ENCODE measurements around the gene ETFA.
A peak's percentile ranks its signal among the peaks of the same experiment; 100 is the strongest.

ETFA gene

GRCh38 chr15:76178296-76179000 is 132.8 kb downstream of the ETFA start:
- Histone ChIP-seq H3K27ac (ENCODE audit: low read depth, low read length) (no peak overlapping the region), H3K36me3 (ENCODE audit: control insufficient read depth in 1 of 2, insufficient read depth in 2 of 2, low read length in 2 of 2) (no peaks in the 10 kb centered on the region), H3K9me3 (ENCODE audit: control insufficient read depth in 1 of 2, low read length in 2 of 2) (no peaks in the 10 kb centered on the region), H3K4me1 (ENCODE audit: control insufficient read depth in 1 of 2, insufficient read depth in 2 of 2, low read length in 2 of 2) (no peaks in the 10 kb centered on the region), H3K4me3 (ENCODE audit: low read depth in 1 of 2, low read length in 2 of 2) (no peak overlapping the region), H3K27me3 (ENCODE audit: control insufficient read depth in 1 of 2, insufficient read depth in 2 of 2, low read length in 2 of 2) (peaks cover 15 to 24% of the 10 kb centered on the region in 2 donors), H3K9ac (ENCODE audit: low read depth in 1 of 2, low read length in 2 of 2) (no peak overlapping the region)

GRCh38 chr15:76177491-76178040 is 133.7 kb downstream of the ETFA start:
- H3K27me3 ChIP-seq (ENCODE audit: control insufficient read depth in 1 of 2, insufficient read depth in 2 of 2, low read length in 2 of 2) = peaks cover 14 to 24% of the 10 kb centered on the region in 2 donors
- no peak overlapping the region for H3K9ac ChIP-seq (ENCODE audit: low read depth in 1 of 2, low read length in 2 of 2)

GRCh38 chr15:76176487-76177085 is 134.7 kb downstream of the ETFA start:
- no peaks in the 10 kb centered on the region for H3K36me3 ChIP-seq (ENCODE audit: control insufficient read depth in 1 of 2, insufficient read depth in 2 of 2, low read length in 2 of 2)
- no peaks in the 10 kb centered on the region for H3K4me1 ChIP-seq (ENCODE audit: control insufficient read depth in 1 of 2, insufficient read depth in 2 of 2, low read length in 2 of 2)
- peaks cover 14 to 24% of the 10 kb centered on the region in 2 donors for H3K27me3 ChIP-seq (ENCODE audit: control insufficient read depth in 1 of 2, insufficient read depth in 2 of 2, low read length in 2 of 2)
- H3K9ac ChIP-seq (ENCODE audit: low read depth in 1 of 2, low read length in 2 of 2) = no peak overlapping the region
- H3K9me3 ChIP-seq (ENCODE audit: control insufficient read depth in 1 of 2, low read length in 2 of 2) = no peaks in the 10 kb centered on the region
- H3K4me3 ChIP-seq (ENCODE audit: low read depth in 1 of 2, low read length in 2 of 2) = no peak overlapping the region
- H3K27ac ChIP-seq (ENCODE audit: low read depth, low read length) = no peak overlapping the region

More at GRCh38 chr15:76177491-76178040, 133.7 kb downstream of the ETFA start:
- no peak overlapping the region for H3K27ac ChIP-seq (ENCODE audit: low read depth, low read length)
- no peaks in the 10 kb centered on the region for H3K36me3 ChIP-seq (ENCODE audit: control insufficient read depth in 1 of 2, insufficient read depth in 2 of 2, low read length in 2 of 2)
- H3K9me3 ChIP-seq (ENCODE audit: control insufficient read depth in 1 of 2, low read length in 2 of 2) = no peaks in the 10 kb centered on the region
- no peaks in the 10 kb centered on the region for H3K4me1 ChIP-seq (ENCODE audit: control insufficient read depth in 1 of 2, insufficient read depth in 2 of 2, low read length in 2 of 2)
- H3K4me3 ChIP-seq (ENCODE audit: low read depth in 1 of 2, low read length in 2 of 2) = no peak overlapping the region

- Histone ChIP-seq H3K27ac (ENCODE audit: low read depth, low read length) (no peak overlapping the region), H3K27me3 (ENCODE audit: control insufficient read depth in 1 of 2, insufficient read depth in 2 of 2, low read length in 2 of 2) (peaks cover 14 to 21% of the 10 kb centered on the region in 2 donors)
Observed at GRCh38 chr15:76176059-76176458, 135.2 kb downstream of the ETFA start.

GRCh38 chr15:76175442-76175841 is 135.8 kb downstream of the ETFA start:
- H3K4me3 ChIP-seq (ENCODE audit: low read depth in 1 of 2, low read length in 2 of 2) = no peak overlapping the region
- H3K4me1 ChIP-seq (ENCODE audit: control insufficient read depth in 1 of 2, insufficient read depth in 2 of 2, low read length in 2 of 2) = no peaks in the 10 kb centered on the region
- H3K27me3 ChIP-seq (ENCODE audit: control insufficient read depth in 1 of 2, insufficient read depth in 2 of 2, low read length in 2 of 2) = peaks cover 14 to 18% of the 10 kb centered on the region in 2 donors
- H3K9me3 ChIP-seq (ENCODE audit: control insufficient read depth in 1 of 2, low read length in 2 of 2) = no peaks in the 10 kb centered on the region
- no peak overlapping the region for H3K9ac ChIP-seq (ENCODE audit: low read depth in 1 of 2, low read length in 2 of 2)
- no peaks in the 10 kb centered on the region for H3K36me3 ChIP-seq (ENCODE audit: control insufficient read depth in 1 of 2, insufficient read depth in 2 of 2, low read length in 2 of 2)
- H3K27ac ChIP-seq (ENCODE audit: low read depth, low read length) = no peak overlapping the region

More at GRCh38 chr15:76176059-76176458, 135.2 kb downstream of the ETFA start:
- Histone ChIP-seq H3K9ac (ENCODE audit: low read depth in 1 of 2, low read length in 2 of 2) (no peak overlapping the region), H3K9me3 (ENCODE audit: control insufficient read depth in 1 of 2, low read length in 2 of 2) (no peaks in the 10 kb centered on the region), H3K36me3 (ENCODE audit: control insufficient read depth in 1 of 2, insufficient read depth in 2 of 2, low read length in 2 of 2) (no peaks in the 10 kb centered on the region), H3K4me1 (ENCODE audit: control insufficient read depth in 1 of 2, insufficient read depth in 2 of 2, low read length in 2 of 2) (no peaks in the 10 kb centered on the region), H3K4me3 (ENCODE audit: low read depth in 1 of 2, low read length in 2 of 2) (no peak overlapping the region)

GRCh38 chr15:76174654-76175053 is 136.6 kb downstream of the ETFA start:
- H3K4me1 ChIP-seq (ENCODE audit: control insufficient read depth in 1 of 2, insufficient read depth in 2 of 2, low read length in 2 of 2) = no peaks in the 10 kb centered on the region
- peaks cover 14 to 18% of the 10 kb centered on the region in 2 donors for H3K27me3 ChIP-seq (ENCODE audit: control insufficient read depth in 1 of 2, insufficient read depth in 2 of 2, low read length in 2 of 2)

GRCh38 chr15:76173317-76173834 is 137.9 kb downstream of the ETFA start:
- H3K9ac ChIP-seq (ENCODE audit: low read depth in 1 of 2, low read length in 2 of 2) = no peak overlapping the region
- H3K9me3 ChIP-seq (ENCODE audit: control insufficient read depth in 1 of 2, low read length in 2 of 2) = no peaks in the 10 kb centered on the region
- no peaks in the 10 kb centered on the region for H3K4me1 ChIP-seq (ENCODE audit: control insufficient read depth in 1 of 2, insufficient read depth in 2 of 2, low read length in 2 of 2)
- no peak overlapping the region for H3K4me3 ChIP-seq (ENCODE audit: low read depth in 1 of 2, low read length in 2 of 2)
- H3K27me3 ChIP-seq (ENCODE audit: control insufficient read depth in 1 of 2, insufficient read depth in 2 of 2, low read length in 2 of 2) = peaks cover 6 to 15% of the 10 kb centered on the region in 2 donors
- H3K27ac ChIP-seq (ENCODE audit: low read depth, low read length) = no peak overlapping the region
- no peaks in the 10 kb centered on the region for H3K36me3 ChIP-seq (ENCODE audit: control insufficient read depth in 1 of 2, insufficient read depth in 2 of 2, low read length in 2 of 2)

More at GRCh38 chr15:76174654-76175053, 136.6 kb downstream of the ETFA start:
- no peak overlapping the region for H3K9ac ChIP-seq (ENCODE audit: low read depth in 1 of 2, low read length in 2 of 2)
- H3K36me3 ChIP-seq (ENCODE audit: control insufficient read depth in 1 of 2, insufficient read depth in 2 of 2, low read length in 2 of 2) = no peaks in the 10 kb centered on the region
- no peak overlapping the region for H3K4me3 ChIP-seq (ENCODE audit: low read depth in 1 of 2, low read length in 2 of 2)
- no peaks in the 10 kb centered on the region for H3K9me3 ChIP-seq (ENCODE audit: control insufficient read depth in 1 of 2, low read length in 2 of 2)
- H3K27ac ChIP-seq (ENCODE audit: low read depth, low read length) = no peak overlapping the region

- Histone ChIP-seq H3K4me1 (ENCODE audit: control insufficient read depth in 1 of 2, insufficient read depth in 2 of 2, low read length in 2 of 2) (no peaks in the 10 kb centered on the region), H3K36me3 (ENCODE audit: control insufficient read depth in 1 of 2, insufficient read depth in 2 of 2, low read length in 2 of 2) (no peaks in the 10 kb centered on the region), H3K9ac (ENCODE audit: low read depth in 1 of 2, low read length in 2 of 2) (no peak overlapping the region), H3K9me3 (ENCODE audit: control insufficient read depth in 1 of 2, low read length in 2 of 2) (no peaks in the 10 kb centered on the region), H3K27me3 (ENCODE audit: control insufficient read depth in 1 of 2, insufficient read depth in 2 of 2, low read length in 2 of 2) (peaks cover under 1 to 11% of the 10 kb centered on the region in 2 donors), H3K27ac (ENCODE audit: low read depth, low read length) (no peak overlapping the region), H3K4me3 (ENCODE audit: low read depth in 1 of 2, low read length in 2 of 2) (no peak overlapping the region)
Observed at GRCh38 chr15:76172782-76173181, 138.5 kb downstream of the ETFA start.

GRCh38 chr15:76169911-76170800 is 141.1 kb downstream of the ETFA start:
- H3K27ac ChIP-seq (ENCODE audit: low read depth, low read length) = peak overlapping the region; percentile 10

More at GRCh38 chr15:76169911-76170800, 141.1 kb downstream of the ETFA start:
- Histone ChIP-seq H3K27me3 (ENCODE audit: control insufficient read depth in 1 of 2, insufficient read depth in 2 of 2, low read length in 2 of 2) (no peaks in the 10 kb centered on the region), H3K9me3 (ENCODE audit: control insufficient read depth in 1 of 2, low read length in 2 of 2) (no peaks in the 10 kb centered on the region), H3K36me3 (ENCODE audit: control insufficient read depth in 1 of 2, insufficient read depth in 2 of 2, low read length in 2 of 2) (no peaks in the 10 kb centered on the region), H3K4me1 (ENCODE audit: control insufficient read depth in 1 of 2, insufficient read depth in 2 of 2, low read length in 2 of 2) (no peaks in the 10 kb centered on the region), H3K4me3 (ENCODE audit: low read depth in 1 of 2, low read length in 2 of 2) (no peak overlapping the region), H3K9ac (ENCODE audit: low read depth in 1 of 2, low read length in 2 of 2) (no peak overlapping the region)

Measured in duodenal mucosa (tissue), 2 donors.